Smooth muscle cell of the brain vasculature (primary cell): ENCODE results near the gene FGF6.
A peak's percentile ranks its signal among the peaks of the same experiment; 100 is the strongest.

Experiments
- DNase-seq: peaks from one replicate; pipeline ENCODE4 v3.0.0-alpha.2; 2012; ENCODE audit warnings: low read depth, low spot score

Gene FGF6

GRCh38 chr12:4448371-4448940 lies 2.8 kb upstream of the FGF6 start:
- DNase-seq: no peak

GRCh38 chr12:4447151-4447550 lies 1.5 kb upstream of the FGF6 start:
- DNase-seq: no peak

GRCh38 chr12:4446335-4446734 lies 720 bp upstream of the FGF6 start:
- DNase-seq: no peak

GRCh38 chr12:4444031-4444430 lies 1.6 kb downstream of the FGF6 start:
- DNase-seq: no peak

GRCh38 chr12:4443616-4444015 lies 2.0 kb downstream of the FGF6 start:
- no peak for DNase-seq

- DNase-seq: peak; percentile 40
Measured at GRCh38 chr12:4441355-4442335, 4.0 kb downstream of the FGF6 start.

GRCh38 chr12:4440187-4440941 lies 5.3 kb downstream of the FGF6 start:
- DNase-seq: no peak

GRCh38 chr12:4439736-4440135 lies 5.9 kb downstream of the FGF6 start:
- DNase-seq: no peak

- no peak for DNase-seq
Measured at GRCh38 chr12:4438834-4439596, 6.6 kb downstream of the FGF6 start.

GRCh38 chr12:4435537-4435936 lies 10.1 kb downstream of the FGF6 start:
- DNase-seq: no peak

- no peak for DNase-seq
Measured at GRCh38 chr12:4434706-4435425, 10.7 kb downstream of the FGF6 start.

GRCh38 chr12:4434301-4434700 lies 11.3 kb downstream of the FGF6 start:
- DNase-seq: no peak

- DNase-seq: no peak
Measured at GRCh38 chr12:4433745-4434058, 11.9 kb downstream of the FGF6 start.

- no peak for DNase-seq
Measured at GRCh38 chr12:4432878-4433744, 12.5 kb downstream of the FGF6 start.

GRCh38 chr12:4431866-4432265 lies 13.7 kb downstream of the FGF6 start:
- no peak for DNase-seq

- no peak for DNase-seq
Measured at GRCh38 chr12:4431436-4431835, 14.2 kb downstream of the FGF6 start.

GRCh38 chr12:4424422-4424821 lies 21.2 kb downstream of the FGF6 start:
- DNase-seq: no peak

- no peak for DNase-seq
Measured at GRCh38 chr12:4423528-4424195, 22.0 kb downstream of the FGF6 start.

GRCh38 chr12:4422985-4423384 lies 22.6 kb downstream of the FGF6 start:
- no peak for DNase-seq
